Colon (tissue), 2 donors: ENCODE measurements around the gene TEKT4.
"Not testable (repeated sequence)": the region's sequence is repeated elsewhere in the genome, so short reads cannot be mapped to it uniquely, and the experiment has no call there.

ENCODE experiments used
- FAIRE-seq: peaks from 2 replicates; lab custom pipeline; 2012; peaks lifted over from hg19 to GRCh38; lab: Jason Lieb, UNC
- donor health status: control.
- donor health status: control.

Gene TEKT4, protein sequence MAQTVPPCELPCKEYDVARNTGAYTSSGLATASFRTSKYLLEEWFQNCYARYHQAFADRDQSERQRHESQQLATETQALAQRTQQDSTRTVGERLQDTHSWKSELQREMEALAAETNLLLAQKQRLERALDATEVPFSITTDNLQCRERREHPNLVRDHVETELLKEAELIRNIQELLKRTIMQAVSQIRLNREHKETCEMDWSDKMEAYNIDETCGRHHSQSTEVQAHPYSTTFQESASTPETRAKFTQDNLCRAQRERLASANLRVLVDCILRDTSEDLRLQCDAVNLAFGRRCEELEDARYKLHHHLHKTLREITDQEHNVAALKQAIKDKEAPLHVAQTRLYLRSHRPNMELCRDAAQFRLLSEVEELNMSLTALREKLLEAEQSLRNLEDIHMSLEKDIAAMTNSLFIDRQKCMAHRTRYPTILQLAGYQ

DNA sequence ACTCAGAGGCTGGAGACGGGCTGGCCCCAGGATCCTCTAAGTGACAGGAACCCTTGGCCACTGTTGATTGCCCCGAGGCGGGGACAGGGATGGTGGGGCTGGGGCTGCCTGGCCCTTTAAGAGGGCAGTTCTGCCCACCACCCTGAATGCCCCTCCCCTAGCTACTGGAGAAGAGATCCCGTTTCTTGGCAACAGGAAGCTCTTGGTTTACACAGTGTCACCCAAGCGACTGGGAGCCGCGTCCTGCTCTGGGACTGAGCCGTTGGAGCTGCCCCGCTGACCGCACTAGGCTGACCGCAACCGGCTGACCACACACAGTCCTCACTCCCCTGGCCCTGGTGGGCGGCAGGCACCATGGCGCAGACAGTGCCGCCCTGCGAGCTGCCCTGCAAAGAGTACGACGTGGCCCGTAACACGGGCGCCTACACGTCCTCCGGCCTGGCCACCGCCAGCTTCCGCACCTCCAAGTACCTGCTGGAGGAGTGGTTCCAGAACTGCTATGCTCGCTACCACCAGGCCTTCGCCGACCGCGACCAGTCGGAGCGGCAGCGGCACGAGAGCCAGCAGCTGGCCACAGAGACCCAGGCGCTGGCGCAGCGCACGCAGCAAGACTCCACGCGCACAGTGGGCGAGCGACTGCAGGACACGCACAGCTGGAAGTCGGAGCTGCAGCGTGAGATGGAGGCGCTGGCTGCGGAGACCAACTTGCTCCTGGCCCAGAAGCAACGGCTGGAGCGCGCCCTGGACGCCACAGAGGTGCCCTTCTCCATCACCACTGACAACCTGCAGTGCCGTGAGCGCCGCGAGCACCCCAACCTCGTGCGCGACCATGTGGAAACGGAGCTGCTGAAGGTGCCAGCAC lies at the start of gene TEKT4:
TSS of gene TEKT4 (plus strand) at position 205 of the 862 bp plus-strand sequence. CDS start at position 355, 150 bp downstream.
- no peak for FAIRE-seq

DNA sequence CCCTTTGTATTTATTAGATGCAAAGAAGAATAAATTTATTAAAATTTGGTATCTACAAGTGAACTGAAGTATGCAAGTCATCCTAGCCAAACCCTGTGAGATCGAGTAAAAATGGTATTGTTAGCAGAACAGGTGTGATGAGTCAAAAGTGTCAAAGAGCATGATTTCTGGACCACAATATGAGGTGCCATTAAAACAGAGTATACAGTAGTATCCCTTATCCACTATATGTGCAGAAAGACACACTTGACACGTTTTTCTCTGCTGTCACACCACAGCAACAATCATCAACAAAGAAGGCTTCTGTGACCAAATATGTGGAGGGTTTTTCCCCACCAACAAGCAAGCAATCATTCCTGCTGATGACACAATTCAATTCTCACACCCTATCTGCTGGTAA lies 32.0 kb upstream of the TEKT4 start:
- not testable (repeated sequence) for FAIRE-seq

DNA sequence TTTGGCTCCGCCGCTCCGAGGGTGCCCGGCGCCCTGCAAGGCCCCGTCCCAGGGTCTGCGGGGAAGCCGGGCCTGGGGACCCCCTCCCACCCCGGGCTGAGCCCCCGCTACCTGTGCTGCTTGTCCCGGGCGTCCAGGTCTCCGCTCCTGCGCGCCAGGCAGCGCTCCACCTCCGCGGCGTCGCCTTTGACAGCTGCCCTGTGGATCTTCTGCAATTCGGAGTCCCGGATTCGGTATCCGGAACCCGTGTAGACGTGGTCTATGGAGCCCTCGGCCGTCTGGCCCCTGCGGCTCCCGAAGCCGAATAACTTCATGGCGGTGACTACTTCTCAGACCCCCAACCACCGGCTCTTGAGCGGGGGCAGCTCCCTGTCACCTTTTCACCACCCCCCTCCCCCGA lies 14.4 kb upstream of the TEKT4 start:
- not testable (repeated sequence) for FAIRE-seq

DNA sequence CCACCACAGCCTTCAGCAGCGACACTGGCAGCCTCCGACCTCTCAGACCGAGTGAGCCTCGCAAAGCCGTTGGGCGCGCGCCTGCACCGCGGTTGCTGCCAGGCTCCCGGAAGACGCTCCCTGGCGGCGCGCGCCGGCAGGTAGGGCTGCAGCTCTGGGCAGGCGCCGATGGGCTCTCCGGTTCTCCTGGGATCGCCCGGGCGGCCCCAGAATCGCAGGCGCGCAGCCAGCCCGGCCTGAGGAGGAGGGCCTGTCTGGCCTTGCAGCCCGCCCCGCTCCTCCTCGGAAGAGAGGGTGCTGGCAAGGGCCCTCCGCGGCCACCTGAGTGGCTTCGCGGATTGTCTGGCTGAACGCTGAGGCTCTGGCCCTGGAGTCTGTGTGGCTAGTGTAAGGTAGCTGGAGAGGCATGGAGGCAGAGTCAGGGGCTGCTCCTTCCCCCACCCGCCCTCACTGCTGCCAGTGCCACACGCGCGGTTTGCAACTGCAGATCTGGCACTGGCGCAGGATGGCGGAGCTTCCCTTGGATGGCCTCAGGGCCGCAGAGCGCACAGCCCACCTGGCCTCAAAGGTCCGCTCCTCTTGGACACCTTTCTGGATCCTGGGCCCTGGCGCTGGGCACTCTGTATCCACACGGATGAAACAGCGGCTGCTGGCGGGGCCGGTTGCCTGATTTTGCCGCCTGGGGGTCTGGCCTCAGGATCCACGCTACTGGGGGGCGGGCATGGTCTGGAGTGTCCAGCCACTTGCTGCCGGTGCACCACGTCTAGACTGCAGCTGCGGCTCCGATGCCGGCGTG lies 13.7 kb upstream of the TEKT4 start:
- not testable (repeated sequence) for FAIRE-seq

DNA sequence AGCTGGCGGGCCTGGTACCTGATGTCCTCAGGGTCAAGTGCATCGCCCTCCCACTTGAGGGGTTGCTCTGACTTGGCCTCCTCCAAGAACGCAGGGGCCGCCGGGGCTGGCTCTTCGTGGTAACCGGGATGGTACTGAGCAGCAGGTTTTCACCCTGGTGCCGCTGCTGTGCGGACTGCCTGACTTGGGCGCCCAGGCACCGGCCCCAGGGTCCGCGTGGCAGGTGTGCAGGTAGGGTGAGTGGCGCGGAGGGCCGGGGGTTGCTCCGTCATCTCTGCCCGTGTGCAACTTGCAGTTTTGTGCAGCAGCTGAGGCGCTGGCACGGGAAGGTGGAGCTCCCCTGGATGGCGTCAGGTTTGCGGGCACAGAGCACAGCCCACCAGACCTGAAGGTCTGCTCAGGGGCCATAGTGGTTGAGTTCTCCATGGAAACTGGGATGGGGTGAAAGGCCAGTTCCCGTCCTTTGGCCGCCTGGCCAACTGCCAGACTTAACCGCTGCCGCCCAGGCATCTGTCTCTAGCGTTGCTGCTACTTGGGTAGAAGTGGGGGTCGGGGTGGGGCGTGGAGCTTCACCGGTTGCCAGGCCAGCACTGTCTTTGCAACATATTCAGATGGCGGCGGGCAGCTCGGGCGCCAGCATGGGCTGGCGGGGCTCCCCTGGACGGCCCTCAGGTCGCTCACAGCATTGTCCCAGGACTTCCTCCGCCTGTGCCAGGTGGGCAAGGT lies 12.9 kb upstream of the TEKT4 start:
- not testable (repeated sequence) for FAIRE-seq

DNA sequence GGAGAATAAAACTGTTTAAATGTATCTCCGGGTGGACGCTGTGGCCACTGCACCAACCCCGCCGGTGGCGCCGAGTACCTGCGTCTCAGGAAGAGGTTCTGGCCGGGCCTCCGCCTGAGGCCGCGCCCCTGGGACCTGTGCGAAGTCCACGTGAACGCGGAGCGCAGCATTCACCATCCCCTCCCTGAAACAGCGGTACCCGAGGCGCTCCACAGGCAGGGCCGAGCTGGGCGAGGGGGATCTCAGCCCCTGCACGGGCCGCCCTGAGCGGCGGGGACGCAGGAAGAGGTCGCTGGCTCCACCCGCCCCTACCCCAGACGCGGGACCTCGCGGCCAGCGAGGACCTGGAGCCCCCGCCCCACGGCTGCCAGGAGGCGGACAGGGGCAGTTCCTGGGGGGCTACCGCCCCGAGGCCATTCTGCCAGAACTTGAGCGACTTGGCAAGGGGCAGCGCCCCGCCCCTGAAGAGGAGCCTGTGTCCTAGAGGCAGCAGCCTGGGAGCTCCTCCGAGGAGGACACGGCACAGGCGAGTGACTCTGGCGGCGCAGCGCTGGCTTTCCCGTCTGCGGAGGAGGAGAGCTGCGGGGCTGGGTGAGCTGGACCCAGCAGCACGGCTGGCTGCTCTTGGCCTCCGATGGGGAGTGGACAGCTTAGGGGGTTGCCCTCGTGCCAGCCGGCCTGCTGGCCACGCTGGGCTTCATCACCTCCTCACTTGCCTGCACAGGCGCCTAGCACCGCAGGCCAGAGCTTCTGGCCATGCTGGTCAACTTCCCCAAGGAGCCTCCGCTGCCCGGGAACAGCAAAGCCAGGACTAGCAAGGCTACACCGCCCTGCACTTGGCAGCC lies 9.7 kb upstream of the TEKT4 start:
- no peak for FAIRE-seq

DNA sequence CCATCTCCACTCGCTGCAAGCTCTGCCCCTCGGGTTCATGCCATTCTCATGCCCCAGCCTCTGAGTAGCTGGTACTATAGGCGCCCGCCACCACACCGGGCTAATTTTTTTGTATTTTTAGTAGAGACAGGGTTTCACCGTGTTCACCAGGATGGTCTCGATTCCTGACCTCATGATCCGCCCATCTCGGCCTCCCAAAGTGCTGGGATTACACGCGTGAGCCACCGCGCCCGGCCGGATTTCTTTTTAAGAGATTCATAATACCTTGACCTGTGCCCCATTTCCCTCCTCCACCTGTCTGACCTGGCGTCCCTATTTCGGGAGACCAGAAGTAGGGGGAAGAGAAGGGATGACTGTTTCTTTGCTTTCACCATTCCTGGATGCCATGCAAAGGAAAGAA lies 8.3 kb upstream of the TEKT4 start:
- FAIRE-seq, result not testable (repeated sequence)

DNA sequence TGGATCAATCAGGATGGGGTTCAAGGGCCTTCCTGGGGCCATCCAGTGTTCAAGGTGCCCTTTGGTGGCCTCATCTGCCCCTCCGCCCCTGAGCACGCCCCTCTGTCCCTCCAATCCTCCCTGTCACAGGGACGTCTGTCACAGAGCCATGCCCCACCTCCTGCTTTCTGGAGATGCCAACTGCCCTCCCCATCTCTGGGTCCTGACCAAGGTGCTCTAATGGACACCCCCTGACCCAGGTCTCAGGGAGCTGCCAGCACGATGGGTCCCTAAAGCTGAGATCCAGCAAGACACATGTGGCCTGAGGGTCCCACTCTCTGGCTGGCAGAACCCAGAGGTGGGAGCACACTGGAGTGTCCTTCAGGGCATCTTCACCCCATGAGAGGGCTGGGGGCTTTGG lies 2.1 kb upstream of the TEKT4 start:
- no peak for FAIRE-seq

DNA sequence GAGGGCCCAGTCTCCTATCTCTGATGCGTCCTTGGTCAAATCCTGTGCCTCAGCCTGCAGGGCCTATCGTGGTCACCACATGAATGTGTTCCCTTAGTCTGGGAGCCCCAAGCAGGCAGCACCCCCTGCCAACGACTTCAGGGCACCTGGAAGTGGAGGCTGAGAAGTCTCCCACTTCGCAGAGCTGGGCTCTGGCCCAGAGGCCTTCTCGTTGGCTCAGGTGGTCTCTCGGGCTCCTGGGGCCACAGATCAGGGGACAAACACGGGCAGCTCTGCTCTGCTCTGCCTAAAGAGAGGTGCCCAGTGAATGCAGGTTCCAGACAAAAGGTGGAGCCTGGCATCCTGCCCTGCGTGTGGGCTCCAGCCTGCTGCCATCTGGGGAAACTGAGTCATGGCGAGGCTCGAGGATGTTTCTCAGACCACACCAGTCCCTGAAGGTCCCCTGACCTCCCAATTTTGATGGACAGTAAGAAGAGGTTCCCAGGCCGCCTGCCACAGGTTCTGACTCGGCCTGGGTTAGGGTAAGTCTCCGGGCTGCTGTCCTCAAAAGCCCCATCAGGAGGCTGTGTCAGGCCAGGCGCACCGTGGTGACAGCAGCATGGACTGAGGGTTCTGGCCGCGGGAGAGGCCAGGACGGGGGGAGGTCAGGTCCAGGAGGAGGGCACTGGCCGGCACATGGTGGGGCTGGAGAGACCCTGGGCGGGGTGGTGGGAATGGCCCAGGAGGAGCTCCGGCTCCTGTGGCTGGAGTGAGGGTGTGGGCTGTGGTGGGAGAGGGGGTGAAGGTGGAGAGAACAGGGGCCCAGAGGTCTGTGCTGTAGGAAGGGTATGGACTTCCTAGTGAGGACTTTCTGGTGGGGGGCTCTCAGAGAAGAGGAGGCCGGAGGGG lies 1.4 kb upstream of the TEKT4 start:
- no peak for FAIRE-seq

DNA sequence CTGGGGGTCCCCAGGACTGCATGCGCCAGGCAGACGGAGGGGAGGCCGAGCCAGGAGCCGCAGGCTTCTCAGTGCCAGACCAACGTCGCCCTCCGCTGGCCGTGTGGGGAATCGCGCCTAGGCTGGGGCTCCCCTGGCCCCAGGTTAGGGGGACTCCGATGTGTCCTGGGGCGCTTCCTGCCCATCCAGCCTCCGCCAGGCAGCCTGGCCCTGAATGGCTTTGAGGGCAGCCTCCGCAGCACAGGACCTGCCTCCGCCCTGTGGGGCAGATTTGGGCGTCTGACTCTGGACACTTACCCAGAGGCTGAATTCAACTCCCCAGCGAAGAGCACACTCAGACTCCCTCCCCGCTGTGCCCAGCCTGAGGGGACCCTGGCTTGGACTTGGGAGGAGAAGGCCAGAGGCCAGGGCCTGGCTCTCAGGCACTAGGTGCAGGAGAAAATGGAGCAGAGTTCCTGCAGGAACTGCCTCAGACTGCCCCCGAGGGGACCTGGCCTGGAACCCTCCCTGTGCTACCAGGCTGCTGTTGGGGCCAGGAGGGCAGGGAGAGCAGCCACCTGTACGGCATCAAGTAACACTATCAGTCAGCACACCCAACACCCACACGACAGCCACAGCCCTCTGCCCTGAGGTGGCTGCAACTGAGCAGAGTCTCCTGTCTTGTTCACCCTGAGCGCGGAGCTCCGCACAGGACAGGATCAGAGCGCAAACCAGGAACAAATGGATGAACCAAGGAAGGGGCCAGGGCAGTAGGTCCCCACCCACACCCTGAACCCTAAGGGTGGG lies 597 bp upstream of the TEKT4 start:
- no peak for FAIRE-seq

DNA sequence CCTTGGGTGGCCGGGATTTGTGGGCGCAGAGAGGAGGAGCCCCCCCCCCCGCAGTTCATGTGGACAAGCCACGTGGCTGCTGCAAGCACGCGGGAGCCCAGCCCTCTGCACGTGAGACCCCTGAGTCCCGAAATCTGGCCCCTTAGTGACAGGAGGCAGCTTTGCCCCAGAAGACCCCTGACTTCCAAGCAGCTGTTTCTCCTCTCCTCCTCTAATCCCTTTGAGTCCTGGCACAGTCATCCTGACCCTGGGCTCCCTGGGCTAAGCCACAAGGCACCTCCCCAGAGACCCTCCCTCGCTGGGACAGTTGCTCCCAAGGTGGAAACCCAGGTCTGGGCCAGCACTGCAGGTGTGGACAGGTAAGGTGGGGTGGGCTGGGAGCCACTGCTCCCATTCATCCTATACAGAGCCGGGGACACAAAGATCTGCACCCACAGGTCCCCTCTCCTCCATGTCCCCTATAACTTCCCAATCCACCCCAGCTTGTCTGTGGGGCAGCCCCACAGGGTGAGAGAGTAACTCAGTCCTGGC lies 923 bp downstream of the TEKT4 start:
- no peak for FAIRE-seq

DNA sequence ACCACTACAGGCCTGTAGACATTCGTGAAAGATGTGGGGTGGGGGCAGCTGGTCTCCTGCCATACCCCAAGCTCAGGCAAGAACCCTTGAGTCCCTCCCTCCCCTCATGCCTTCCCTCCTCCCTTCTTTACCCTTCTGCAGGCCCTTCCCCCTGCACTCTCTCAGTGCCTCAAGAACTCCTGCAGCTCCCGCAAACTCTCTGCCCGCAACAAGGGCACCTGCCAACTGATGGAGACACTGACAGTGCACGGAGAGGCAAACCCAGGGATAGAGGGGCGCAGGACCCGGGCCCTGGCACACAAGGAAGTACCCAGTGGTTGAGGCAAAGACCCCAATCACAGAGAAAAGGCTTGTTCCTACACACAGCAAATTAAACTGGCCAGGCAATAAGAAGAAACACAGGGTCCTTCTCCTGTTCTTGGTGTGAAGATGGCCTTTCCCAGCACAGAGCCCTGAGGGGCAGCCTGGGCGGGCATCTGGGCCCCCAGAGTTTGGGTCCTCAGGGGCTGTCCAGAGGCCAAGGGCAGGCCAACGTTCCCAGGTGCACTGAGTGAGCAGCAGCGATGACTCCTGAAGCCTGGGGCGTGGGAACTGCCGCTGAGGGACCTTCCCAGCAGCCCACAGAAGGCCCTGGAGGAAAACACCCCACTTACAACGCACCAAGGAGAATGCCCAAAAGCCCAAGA lies 1.6 kb downstream of the TEKT4 start:
- FAIRE-seq, result no peak

DNA sequence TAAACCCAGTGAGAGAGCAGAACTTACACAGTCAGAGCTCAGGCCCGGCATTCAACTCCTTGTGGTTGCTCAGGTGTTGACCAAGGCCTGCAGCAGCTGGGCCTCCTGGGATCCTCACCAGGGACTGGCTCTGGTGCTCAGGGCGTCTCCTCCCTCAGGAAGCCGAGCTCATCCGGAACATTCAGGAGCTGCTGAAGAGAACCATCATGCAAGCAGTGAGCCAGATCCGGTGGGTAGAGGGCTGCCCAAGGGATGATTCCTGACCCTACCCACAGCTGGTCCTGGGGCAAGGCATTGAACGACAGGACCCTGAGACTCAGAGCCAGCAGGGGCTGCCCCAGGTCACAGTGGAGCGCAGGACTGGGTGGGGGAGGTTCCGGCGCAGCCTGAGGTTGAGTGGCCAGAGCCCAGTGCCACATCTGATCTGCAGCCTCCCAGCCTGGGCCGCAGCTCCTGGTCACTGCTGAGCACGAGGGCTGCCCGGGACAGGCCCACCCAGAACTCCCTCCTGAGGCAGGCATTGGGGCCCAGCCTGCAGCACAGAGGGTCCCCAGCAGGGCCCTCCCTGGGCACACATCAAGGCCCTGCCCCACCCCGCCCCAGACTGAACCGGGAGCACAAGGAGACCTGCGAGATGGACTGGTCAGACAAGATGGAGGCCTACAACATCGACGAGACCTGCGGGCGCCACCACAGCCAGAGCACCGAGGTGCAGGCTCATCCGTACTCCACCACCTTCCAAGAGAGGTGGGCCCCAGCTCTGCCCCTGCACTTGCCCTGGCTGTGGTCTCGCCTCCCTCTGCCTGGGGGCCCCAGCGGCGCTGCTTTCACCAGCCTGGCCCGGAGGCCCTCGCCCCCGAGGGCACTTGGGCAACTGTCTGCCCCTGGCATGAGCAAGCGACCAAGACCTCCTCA lies 2.4 kb downstream of the TEKT4 start:
- FAIRE-seq, result no peak

DNA sequence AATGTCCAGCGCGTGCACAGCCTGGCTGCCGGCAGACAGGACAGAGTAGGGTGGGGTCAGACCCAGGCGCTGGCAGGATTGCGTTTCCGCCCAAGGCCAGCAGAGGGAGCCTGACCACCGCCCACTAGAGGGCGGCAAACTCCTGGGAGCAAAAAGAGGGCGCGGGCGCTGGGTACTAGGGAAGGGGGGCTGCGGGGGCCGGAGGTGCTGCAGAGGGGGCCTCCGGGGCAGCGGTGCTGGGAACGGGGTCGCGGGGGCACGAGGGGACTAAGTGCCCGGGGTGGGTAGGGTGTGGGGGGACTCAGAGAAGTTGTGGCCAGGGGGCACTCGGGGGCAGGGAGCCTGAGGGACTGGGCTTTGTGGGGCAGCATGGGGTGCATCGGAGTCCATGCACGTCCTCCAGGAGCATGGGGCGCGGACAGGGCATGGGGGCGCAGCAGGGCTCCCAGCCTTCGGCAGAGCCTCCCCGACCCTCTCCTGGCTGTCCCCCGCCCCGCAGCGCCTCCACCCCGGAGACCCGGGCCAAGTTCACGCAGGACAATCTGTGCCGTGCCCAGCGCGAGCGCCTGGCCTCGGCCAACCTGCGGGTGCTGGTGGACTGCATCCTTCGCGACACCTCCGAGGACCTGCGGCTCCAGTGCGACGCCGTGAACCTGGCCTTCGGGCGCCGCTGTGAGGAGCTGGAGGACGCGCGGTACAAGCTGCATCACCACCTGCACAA lies 3.2 kb downstream of the TEKT4 start:
- FAIRE-seq, result no peak

DNA sequence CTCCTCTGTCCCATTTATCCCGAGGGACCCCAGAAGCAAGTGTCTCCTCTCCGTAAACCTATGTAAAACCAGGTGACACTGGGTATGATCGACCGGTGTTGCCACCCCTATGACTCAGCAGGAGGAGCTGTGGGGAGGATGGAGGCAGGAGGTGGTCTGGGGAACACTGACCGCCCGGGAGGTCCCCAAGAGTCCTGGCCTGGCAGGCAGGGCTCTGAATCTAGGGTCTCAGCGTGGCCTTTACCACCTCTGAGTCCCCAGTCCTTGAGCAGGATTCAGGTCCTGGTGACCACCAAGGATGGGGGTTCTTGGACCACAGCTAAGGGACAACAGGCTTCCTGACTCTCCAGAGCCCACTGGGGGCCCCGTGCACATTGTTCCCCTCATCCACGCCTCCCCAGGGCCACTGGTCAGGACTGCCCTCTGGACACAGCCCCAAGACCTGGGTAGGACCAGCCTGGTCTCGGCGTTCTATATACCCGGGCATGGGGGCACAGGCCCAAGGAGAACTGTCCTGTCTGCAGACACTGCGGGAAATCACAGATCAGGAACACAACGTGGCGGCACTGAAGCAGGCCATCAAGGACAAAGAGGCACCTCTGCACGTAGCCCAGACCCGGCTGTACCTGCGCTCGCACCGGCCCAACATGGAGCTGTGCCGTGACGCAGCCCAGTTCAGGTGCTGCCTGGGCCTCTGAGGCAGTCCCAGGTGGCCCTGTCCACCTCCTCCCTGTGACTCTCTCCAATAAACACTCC lies 4.0 kb downstream of the TEKT4 start:
- FAIRE-seq, result no peak
